Astrocyte (in vitro differentiated cells and primary cell): ENCODE results near the gene WDR7.

Experiments
- EZH2 ChIP-seq: IDR thresholded peaks from 2 replicates; pipeline ENCODE4 v1.6.1; 2012; ENCODE audit warnings: mild to moderate bottlenecking, low read length, inconsistent platforms; ENCODE audit not compliant: insufficient read depth
- TF ChIP-seq, protein P1 (sequence below): IDR thresholded peaks from 2 replicates; pipeline ENCODE4 v1.5.1; 2011; ENCODE audit warnings: low read depth, mild to moderate bottlenecking, inconsistent platforms, low read length, moderate library complexity; ENCODE audit not compliant: insufficient read depth

DNA sequence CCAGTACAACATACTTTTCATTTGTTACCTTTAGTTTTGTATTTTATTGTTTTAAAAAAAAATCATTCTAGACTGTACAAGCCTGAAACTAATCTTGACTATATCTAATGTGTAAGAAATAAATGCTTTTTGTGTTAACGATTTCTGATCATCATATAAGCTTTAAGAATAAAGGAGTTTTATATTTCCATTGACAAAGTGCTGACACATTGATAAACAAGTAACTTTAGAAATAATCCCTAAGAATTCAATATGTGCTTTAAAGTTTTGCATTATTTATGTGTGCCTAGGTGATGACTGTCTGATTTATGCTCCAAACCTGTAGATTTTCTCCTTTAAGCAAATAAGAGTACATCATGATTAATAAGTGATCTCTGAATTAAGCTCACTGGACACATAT is 248.5 kb downstream of the WDR7 start:
- TF ChIP-seq, protein P1, sequence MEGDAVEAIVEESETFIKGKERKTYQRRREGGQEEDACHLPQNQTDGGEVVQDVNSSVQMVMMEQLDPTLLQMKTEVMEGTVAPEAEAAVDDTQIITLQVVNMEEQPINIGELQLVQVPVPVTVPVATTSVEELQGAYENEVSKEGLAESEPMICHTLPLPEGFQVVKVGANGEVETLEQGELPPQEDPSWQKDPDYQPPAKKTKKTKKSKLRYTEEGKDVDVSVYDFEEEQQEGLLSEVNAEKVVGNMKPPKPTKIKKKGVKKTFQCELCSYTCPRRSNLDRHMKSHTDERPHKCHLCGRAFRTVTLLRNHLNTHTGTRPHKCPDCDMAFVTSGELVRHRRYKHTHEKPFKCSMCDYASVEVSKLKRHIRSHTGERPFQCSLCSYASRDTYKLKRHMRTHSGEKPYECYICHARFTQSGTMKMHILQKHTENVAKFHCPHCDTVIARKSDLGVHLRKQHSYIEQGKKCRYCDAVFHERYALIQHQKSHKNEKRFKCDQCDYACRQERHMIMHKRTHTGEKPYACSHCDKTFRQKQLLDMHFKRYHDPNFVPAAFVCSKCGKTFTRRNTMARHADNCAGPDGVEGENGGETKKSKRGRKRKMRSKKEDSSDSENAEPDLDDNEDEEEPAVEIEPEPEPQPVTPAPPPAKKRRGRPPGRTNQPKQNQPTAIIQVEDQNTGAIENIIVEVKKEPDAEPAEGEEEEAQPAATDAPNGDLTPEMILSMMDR, result no peak
- no peak for TF ChIP-seq EZH2
